ENCODE results near the gene L1TD1.

- TF ChIP-seq CTCF (IDR thresholded peaks at IDR 0.05; ENCODE audit: low read length) (no peak), EZH2 (IDR thresholded peaks at IDR 0.05; ENCODE audit: borderline replicate concordance, low read length) (no peak)
Measured at GRCh38 chr1:62260688-62261087, 66.0 kb downstream of the L1TD1 start.

Data from OCI-LY1 (cell line).